HG03064 (cell line): ENCODE measurements around the gene ATP1A1.

Experiments
- ATAC-seq: cut with Tn5 transposase; IDR thresholded peaks from one replicate; pipeline ENCODE4 v1.9.1; 2021; ENCODE audit warnings: low read depth; ENCODE audit not compliant: unreplicated experiment

ATP1A1 gene

DNA sequence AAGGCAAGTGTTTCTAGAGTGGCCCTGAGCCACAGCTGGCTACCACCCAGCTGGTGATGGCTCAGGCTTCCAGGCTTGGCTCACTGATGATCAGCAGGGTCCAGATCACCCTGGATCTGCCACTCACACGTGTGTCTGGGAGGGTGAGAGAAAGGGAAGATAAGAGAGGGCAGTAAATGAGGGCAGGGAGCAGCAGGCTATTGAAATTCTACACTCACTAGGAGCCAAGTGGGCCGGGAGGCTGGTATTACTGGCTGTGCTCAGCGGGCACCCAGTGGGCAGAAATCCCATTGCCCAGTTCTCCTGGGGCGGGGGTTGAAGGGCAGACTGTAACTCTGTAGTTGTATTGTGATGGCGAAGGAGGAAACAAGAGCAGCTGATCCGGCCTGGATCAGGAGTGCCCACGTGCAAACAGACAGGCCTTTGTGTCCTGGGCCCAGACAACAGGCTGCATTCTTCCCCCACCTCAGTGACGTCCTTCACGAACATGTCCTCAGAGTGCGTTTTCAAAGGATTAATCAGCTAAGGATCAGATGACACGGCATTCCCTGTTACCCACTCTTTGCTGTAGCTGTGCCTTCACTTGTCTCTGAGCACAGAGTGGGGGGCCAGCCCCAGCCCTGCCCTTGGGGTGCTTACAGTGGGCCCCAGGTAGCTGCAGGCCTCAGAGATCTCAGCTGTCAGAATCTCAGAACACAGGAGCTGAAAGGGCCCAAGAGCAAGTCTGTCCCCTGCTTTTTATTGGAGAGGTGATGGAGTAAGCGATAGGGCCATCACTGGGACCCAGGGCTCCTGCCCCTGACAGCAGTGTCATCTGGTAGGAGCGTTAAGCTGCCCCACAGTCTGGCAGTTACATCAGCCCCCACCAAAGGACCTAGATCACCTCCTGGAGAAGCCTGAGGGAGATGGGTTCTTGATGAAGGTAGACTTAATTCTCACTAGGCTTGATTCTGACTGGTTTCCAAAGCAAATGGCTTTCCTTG, 60.5 kb downstream of the ATP1A1 start:
- no peak for ATAC-seq

DNA sequence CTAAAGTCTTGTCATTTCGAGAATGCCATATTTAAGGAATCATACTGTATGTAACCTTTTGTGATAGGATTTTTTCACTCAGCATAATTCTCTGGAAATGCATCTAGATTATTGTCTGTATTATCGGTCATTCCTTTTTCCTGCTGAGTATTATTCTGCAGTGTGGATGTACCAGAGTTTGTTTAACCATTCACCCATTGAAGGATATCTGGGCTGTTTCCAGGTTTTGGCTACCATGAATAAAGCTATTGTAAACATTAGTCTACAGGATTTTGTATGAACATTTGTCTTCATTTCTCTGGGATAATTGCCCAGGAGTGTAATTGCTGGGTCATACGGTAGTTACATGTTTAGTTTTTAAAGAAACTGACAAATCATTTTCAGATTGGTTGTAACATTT, 61.8 kb downstream of the ATP1A1 start:
- ATAC-seq: no peak

DNA sequence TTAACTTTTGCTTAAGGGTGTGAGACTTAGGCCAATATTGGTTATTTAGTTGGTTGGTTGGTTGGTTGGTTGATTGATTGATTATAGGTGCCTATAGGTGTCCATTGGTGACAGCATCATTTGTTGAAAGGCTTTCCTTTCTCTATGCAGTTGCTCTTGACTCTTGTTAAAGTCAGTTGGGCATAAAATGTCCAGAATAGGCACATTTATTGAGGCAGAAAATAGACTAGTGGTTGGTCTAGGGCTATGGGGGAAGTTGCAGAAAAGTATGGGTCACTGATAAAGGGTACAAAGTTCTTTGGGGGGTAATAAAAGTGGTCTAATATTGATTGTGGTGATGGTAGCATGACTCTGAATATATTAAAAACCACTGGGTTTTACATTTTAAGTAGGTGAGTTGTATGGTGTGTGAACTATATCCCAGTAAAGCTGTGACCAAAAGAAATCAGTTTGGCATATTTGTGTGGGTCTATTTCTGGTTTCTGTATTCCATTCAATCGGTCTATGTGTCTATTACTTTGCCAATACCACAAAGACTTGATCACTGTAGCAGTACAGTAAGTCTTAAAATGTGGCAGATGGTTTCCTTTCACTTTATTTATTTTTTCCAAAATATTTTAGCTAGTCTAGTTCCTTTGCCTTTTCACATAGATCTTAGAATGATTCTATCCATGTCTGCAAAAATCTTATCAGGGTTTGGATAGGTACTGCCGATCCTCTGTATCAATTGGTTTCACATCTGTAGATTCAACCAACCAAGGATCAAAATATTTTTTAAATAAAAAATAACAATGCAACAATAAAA, 63.0 kb downstream of the ATP1A1 start:
- ATAC-seq: no peak

DNA sequence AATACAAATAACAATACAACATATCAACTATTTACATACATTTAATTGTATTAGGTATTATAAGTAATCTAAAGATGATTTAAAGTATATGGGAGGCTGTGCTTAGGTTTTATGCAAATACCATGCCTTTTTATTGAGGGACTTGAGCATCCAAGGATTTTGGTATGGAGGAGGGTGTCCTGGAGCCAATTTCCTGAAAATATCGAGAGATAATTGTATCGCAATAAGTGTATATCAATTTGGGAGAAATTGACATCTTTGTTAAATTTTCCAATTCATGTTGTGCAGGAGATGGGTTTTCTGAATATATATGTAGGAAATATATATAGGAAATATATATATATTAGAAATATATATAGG, 63.5 kb downstream of the ATP1A1 start:
- no peak for ATAC-seq

DNA sequence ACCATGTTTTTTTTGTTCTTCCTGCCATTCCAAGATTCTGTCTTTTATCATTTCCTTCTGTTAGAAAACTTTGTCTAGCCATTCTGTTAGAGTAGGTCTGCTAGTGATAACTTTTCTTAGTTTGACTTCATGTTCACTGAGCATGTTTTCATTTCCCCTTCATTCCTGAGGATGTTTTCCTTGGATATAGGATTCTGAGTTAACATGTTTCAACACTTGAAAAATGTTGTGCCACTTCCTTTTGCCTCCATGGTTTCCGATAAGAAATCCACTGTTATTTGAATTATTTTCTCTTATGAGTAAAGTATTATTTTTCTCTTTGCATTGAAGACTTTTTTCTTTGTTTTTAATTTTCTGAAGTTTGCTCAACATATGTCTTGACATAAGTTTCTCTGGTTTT, 66.7 kb downstream of the ATP1A1 start:
- no peak for ATAC-seq

DNA sequence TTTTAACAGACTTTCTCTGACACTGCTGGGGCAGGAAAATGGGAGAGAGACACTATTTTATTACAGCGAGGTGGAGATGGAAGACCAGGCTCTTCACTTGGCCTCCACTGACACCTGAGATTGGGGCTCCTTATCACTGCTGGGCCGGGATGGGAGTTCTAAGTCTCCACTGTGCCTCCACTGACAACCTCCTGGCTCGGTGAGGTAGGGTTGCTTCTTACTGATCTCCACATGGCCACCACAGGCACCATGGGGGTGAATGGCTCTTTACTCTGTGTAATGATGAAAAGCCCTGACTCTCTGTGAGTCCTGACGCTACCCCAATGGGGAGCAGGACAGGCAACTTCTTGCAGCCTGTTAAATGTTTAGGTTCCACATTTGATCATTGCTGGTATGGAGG, 67.7 kb downstream of the ATP1A1 start:
- no peak for ATAC-seq

DNA sequence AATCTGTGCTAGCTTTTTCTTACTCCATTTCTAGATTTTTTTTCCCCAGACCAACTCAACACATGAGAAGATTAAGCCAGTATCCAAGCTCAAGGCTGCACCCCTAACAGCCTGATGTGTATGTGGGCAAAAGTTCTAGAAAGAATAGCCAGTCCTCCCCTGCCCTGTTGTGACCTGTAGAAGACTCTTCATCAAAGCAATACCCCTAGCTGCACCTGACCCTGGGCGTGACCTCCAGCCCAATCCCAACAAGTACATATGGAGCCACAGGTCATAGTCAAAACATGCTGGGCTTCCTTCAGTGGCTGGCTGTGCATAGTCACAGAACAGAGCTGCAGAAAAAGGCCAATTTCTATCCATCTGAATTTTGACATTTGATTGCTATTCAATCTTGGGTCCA, 72.5 kb downstream of the ATP1A1 start:
- no peak for ATAC-seq

DNA sequence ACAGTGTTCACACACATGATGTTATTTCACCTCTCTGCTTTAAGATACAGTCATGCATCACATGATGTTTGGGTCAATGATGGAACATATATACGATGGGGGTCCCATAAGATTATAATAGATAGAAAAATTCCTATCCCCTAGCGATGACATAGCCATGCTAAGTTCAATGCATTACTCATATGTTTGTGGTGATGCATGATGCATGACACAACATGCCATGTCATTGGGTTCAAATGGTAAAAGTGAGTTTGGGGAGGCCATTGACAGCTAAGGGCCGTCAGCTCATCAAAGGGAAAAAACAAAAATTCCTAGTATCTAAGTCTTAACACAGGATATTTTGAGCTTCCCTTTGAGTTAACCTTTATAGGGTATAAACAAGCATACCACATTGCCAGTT, 73.6 kb downstream of the ATP1A1 start:
- ATAC-seq: no peak

DNA sequence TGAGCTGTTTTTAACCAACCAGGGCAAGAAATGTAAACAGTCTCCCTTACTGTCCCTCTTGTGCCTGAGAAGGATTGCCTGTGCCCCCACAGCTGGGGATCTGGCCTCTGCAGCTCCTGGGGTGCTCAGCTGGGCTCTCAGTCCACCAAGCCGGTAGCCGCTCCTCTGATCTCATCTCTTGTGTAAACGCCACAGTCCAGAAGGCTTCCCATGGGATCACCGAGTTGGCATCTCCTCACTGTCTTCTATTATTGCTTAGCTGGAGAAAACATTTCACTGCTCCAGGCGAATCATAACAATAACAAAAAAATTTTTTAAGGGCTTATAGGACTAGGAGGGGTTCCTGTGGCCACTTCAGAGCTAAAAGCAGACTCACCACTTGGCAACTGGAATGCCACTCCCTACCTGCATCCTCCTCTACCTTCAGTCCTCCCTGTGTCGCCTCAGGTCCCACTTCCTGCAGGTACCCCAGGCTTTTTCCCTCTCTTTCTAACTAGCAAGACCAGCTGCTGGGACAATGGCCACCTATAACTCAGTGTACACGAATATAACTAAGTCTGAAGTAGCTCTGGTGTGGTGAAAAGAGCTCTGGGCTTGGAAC, 75.8 kb downstream of the ATP1A1 start:
- ATAC-seq: no peak

DNA sequence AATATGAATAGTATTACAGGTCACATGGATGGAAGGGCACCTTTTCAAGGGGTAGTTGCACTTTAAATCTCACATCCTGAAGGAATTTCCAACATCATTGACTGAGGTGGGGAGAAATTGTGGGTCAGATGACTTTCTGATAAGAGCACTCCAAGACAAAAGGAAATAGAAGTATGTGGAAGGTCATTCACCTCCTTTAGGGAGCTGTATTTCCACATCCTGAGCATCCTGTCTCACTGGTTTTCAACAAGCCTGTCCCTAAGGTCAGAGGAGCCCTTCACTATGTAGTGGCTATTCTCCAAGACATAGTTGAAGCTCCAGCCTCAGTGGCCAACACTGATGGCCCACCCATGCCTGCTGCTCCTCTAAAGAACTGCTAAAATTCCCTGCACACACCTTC, 76.5 kb downstream of the ATP1A1 start:
- ATAC-seq: no peak

DNA sequence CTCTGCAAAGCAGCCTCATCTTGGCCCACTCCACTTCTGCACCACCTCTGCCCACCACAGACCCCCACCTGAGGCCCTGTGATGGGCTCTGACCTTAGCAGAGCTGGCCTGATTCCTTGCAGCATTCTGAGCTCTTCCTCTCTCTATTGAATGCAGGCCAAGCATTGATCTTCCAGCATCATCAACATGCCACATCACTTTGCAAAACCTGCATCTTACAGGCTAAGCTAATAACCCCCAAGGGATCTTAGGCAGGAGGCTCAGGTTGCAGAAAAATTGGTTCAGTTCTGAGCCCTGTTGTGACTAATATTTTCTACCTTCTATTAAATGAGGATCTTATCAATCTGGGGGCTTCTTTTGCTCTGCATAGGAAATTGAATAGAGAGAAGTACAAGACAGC, 78.7 kb downstream of the ATP1A1 start:
- no peak for ATAC-seq

DNA sequence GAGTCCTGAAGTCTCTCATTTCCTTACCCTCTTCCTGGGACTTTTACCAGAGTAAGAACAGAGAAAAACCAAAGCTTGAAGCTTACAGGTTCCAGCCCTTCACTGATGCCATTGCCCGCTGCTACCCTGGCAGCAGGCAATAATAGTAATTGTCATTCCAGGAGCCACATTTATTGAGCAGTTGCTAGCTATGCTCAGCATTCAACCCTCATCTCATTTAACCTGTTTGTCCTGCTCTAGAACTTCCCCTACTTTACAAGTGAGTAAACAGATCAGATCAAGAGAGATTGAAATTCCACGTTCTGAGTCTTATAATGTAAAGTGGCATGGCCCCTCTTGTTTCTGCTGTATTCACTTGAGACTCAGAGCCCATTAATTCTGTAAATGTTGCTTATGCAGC, 80.4 kb downstream of the ATP1A1 start:
- ATAC-seq: no peak

DNA sequence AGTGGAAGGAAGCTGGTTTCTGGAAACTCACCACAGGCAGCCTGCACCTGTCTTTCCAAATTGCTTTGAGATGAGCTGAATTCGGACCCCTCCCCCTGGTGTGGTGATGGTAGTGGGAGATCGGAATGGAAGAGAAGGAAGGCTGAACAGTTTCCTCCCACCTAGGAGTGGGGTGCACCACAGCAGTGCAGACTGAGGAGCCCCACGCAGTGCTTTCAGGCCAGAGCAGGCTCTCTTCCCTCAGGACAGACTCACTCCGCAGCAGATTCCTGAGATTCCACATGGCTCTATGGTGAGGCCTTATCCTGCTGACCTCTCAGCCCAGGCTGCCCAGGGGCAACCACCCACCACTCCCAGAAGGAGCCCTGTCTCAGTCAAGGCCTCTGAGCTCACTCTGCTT, 80.9 kb downstream of the ATP1A1 start:
- no peak for ATAC-seq
